SKM-1 treated with dmso at 0.1 percent for 144 hours (cell line): Measurements from ENCODE around the gene ANKRD36B.
"Not testable (repeated sequence)": the region's sequence is repeated elsewhere in the genome, so short reads cannot be mapped to it uniquely, and the experiment has no call there.

ENCODE experiments used
- DNase-seq: peaks from one replicate; lab custom pipeline; 2025; ENCODE audit not compliant: unreplicated experiment; lab: John Stamatoyannopoulos, UW

ANKRD36B gene

DNA sequence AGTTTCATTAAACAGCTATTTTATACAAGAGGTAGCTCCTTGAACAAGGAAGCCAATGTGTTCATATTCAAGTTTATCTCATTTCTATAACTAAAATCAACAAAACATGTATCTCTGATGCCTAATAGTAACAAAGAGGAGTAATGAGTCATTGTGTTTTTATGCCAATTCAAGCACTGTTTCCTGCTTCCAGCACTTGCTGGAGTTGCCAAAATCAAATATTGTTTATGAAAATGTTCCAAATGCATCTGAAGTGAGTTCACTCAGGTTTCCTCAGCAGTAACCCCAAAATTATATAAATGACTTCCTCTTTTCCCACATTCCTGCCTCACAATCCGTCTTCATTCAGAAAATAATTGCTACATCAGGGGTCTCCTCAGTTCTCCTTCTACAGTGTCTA is 39.2 kb downstream of the ANKRD36B start:
- not testable (repeated sequence) for DNase-seq

DNA sequence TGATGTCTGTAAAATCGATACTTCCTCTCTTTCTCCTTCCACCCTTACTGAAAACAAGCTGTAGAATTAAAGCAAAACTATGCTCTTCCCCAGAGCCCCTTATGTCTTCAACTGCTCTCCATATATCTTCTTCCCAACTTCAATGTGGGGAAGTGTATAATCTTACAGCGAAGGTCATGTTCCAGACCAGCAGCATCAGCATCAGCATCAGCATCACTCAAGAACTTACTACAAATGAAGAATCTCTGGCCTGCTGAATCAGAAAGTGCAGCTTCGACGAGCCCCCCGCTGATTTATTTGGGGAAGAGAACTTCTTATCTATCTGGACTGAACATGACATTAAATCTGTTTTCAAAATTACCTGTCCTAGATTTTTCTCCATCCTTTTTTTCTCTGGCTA is 40.6 kb downstream of the ANKRD36B start:
- not testable (repeated sequence) for DNase-seq

DNA sequence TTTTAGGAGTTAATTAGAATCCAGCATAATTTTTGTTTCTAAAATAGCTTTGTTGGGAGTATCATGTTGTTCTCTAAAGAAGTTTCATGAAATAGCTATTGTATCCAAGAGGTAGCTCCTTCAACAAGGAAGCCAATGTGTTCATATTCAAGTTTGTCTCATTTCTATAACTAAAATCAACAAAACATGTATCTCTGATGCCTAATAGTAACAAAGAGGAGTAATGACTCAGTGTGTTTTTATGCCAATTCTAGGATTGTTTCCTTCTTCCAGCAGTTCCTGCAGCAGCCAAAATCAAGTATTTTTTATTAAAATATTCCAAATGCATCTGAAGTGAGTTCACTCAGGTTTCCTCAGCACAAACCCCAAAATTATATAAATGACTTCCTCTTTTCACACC is 41.1 kb downstream of the ANKRD36B start:
- DNase-seq: not testable (repeated sequence)

DNA sequence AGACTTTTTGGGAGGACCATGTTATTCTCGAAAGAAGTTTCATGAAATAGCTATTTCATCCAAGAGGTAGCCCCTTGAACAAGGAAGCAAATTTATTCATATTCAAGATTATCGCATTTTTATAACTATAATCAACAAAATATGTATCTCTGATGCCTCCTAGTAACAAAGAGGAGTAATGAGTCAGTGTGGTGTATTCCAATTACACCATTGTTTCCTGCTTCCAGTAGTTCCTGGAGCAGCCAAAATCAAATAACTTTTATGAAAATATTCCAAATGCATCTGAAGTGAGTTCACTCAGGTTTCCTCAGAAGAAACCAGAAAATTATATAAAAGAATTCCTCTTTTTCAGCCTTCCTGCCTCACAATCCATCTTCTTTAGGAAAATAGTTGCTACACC is 43.0 kb downstream of the ANKRD36B start:
- DNase-seq: no peak

DNA sequence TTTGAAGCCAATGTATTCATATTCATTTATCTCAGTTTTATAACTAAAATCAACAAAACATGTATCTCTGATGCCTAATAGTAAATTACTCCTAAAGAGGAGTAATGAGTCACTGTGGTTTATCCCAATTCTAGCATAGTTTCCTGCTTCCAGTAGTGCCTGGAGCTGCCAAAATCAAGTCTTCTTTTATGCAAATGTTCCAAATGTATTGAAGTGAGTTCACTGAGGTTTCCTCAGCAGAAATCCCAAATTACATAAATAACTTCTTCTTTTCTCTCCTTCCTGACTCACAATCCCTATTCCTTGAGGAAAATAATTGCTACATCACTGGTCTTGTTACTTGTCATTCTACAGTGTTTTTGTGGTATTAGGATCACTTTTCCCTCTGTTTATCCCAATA is 44.8 kb downstream of the ANKRD36B start:
- not testable (repeated sequence) for DNase-seq

DNA sequence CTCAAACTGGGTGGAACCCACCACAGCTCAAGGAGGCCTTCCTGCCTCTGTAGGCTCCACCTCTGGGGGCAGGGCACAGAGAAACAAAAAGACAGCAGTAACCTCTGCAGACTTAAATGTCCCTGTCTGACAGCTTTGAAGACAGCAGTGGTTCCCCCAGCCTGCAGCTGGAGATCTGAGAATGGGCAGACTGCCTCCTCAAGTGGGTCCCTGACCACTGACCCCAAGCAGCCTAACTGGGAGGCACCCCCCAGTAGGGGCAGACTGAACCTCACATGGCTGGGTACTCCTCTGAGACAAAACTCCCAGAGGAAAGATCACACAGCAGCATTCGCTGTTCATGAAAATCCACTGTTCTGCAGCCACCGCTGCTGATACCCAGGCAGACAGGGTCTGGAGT is 63.8 kb downstream of the ANKRD36B start:
- DNase-seq: not testable (repeated sequence)

DNA sequence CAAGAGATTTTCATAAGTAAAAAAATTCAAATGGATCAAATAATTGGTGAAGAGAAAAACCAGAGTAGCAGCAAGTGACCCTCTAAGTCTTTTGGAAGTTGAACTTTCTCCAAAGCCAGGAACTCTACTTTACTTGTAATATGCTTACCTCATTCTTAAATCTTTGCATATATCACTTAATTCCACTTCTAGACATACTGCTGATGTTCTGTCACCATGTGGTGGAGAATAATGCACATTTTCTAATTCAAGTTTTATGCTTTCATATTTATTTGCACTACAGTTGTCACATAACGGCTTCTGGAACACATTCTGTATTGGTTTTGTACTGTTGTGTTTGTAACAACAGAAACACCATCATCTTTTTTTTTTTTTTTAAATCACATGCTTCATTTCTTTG is 65.9 kb downstream of the ANKRD36B start:
- not testable (repeated sequence) for DNase-seq

DNA sequence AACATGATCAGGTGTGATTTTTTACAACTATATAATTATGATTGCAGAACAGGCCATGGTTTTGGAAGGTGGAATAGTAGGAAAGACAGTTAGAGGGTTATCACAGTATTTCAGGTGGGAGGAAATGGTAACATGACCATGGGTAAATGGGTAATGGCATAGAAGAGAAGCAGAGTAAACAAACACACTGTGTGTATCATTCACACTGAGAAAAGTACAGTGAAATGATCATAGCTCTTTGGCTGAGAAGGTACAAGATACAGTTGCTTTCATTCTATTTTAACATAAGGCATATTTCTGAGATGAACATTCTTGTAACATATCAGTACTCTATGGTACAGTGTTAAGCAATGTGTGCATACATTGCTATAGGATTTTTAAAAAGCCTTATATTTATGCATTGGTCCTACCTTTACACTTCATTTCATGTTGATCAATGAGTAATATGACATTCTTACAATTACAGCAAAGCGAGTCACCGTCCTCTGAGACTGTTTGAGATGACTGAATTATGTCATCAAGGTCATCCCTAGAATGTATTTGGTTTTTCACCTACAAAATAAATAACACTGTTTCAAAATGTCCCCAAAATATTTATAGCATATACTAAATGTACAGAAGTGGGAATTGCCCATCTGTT is 66.6 kb downstream of the ANKRD36B start:
- not testable (repeated sequence) for DNase-seq

DNA sequence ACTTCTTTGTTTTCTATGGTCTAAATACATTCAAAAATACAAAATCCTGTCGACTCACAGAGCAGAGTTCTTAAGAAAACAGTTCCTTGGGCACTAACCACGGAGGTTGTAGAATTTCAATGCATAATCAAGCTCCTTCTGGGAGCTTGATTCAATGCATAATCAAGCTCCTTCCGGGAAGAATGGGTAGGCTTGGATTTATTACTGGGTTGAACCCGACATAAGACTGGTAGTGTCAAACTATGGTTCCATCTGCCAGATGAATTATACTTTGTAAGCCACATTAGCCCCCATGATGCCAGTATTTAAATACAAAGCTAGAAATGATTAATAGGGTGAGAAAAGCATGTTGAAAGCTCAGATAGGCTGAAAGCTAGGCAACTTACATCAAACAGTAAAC is 94.0 kb downstream of the ANKRD36B start:
- DNase-seq: not testable (repeated sequence)

DNA sequence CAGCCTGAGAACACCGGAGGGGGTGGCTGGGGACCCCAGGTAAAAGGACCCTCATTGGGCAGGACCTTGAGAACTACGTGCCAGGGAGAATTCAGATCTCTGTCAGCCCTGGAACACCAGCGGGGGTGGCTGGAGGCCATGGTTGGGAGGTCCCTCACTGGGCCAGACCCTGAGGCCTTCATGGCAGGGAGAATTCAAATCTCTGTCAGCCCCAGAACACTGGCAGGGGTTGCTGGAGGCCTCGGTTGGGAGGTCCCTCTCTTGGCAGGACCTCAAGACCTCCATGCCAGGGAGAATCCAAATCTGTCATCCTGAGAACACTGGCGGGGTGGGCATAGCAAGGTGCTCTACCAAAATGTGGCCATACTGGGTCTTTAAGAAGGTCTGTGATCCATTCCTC is 99.5 kb downstream of the ANKRD36B start:
- DNase-seq: not testable (repeated sequence)
